SU-DHL-6 (cell line): Measurements from ENCODE around the gene EIF2S1.

Experiments used
- EZH2phosphoT487 ChIP-seq: fragments of 200-600 bp; sonication (generic), shearing (Covaris generic); conservative IDR thresholded peaks from 2 replicates; pipeline ENCODE4 v1.6.1; 2018; ENCODE audit warnings: mild to moderate bottlenecking, antibody characterized with exemption, low read length, moderate library complexity, mixed read lengths
- TF ChIP-seq, protein P1 (sequence below): fragments of 200-600 bp; sonication (generic); IDR thresholded peaks from one replicate; pipeline ENCODE4 v1.5.1; 2017; ENCODE audit warnings: antibody characterized with exemption, mild to moderate bottlenecking, low read length, moderate library complexity; ENCODE audit not compliant: insufficient read depth, poor library complexity, severe bottlenecking

DNA sequence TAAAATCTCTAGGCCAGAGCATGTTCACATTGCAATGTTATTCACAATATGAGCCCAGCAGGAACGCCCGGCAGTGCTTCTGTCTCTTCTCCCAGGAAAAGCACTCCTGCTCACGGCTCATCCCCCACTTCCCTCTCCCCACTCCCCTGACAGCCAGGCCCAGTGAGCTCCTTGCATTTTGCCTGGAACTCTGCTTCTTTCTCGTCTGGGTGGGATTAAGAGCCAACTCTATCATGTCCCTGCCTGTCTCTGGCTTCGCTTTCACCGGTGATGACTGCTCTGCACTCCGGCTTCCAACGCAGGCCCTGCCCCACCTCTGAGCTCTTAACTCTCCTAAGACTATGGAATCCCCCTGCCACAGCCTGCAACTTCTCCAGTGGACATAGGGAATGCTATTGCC lies 49.3 kb downstream of the EIF2S1 start:
- TF ChIP-seq, protein P1, sequence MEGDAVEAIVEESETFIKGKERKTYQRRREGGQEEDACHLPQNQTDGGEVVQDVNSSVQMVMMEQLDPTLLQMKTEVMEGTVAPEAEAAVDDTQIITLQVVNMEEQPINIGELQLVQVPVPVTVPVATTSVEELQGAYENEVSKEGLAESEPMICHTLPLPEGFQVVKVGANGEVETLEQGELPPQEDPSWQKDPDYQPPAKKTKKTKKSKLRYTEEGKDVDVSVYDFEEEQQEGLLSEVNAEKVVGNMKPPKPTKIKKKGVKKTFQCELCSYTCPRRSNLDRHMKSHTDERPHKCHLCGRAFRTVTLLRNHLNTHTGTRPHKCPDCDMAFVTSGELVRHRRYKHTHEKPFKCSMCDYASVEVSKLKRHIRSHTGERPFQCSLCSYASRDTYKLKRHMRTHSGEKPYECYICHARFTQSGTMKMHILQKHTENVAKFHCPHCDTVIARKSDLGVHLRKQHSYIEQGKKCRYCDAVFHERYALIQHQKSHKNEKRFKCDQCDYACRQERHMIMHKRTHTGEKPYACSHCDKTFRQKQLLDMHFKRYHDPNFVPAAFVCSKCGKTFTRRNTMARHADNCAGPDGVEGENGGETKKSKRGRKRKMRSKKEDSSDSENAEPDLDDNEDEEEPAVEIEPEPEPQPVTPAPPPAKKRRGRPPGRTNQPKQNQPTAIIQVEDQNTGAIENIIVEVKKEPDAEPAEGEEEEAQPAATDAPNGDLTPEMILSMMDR, result no peak
- no peak for TF ChIP-seq EZH2phosphoT487
